Brain microvascular endothelial cell (primary cell): ENCODE results near the gene VSIG4.

ENCODE experiments used
- DNase-seq: peaks from one replicate; pipeline ENCODE4 v3.0.0-alpha.2; 2020
- H3K27ac ChIP-seq: fragments of 250-450 bp; sonication (Bioruptor Pico); 2 replicates; pipeline ENCODE4 v1.5.1; 2020; ENCODE audit warnings: mild to moderate bottlenecking, moderate library complexity
- H3K27me3 ChIP-seq: fragments of 250-450 bp; sonication (Bioruptor Pico); replicated peaks from 2 replicates; pipeline ENCODE4 v1.5.1; 2020; ENCODE audit warnings: mild to moderate bottlenecking
- H3K36me3 ChIP-seq: fragments of 250-450 bp; sonication (Bioruptor Pico); replicated peaks from 2 replicates; pipeline ENCODE4 v1.5.1; 2020; ENCODE audit warnings: mild to moderate bottlenecking
- H3K4me3 ChIP-seq: 2 replicates; pipeline ENCODE4 v1.5.1; 2011; ENCODE audit warnings: low read depth, mild to moderate bottlenecking, control low read depth, low read length, moderate library complexity
- CTCF ChIP-seq: IDR thresholded peaks from 2 replicates; pipeline ENCODE4 v1.5.1; 2011; ENCODE audit warnings: low read depth, mild to moderate bottlenecking, moderate library complexity, low read length, control low read depth, inconsistent platforms; ENCODE audit errors: missing control alignments
- in situ Hi-C: cut with HindIII; loops from 2 replicates; pipeline ENCODE4 v1.10.0; 2017; ENCODE audit warnings: low sequenced_read_pairs, low pct_ligation_motif_present

The VSIG4 gene

DNA sequence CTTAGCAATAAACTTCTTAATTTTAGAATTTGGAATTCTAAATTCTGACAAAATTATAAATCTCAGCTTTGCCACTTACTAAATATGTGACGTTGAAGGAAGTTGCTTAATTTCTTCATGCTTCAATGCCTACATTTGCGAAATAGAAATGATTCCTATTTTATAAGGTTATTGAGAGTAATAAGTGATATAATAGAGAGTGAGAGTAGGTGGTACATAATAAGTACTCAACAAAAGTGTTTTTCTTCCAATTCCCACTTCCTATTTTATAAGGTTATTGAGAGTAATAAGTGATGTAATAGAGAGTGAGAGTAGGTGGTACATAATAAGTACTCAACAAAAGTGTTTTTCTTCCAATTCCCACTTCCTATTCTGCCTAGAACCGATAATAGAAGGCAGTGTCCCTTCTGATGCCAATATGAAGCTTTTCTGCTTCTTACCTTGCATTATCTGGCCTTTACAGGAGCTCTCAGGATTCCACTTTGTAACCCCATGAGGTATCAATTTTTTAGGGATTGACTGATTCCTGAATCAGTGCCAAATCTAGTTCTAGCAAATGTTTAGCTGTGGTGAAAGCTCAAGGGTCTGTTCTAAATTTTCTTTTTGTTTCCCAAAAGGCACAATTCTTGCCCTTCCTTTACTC is 31.4 kb downstream of the VSIG4 start:
- no peaks in the 10 kb centered on the region for H3K27me3 ChIP-seq
- H3K36me3 ChIP-seq, result no peaks in the 10 kb centered on the region
- in situ Hi-C loops, result no loop called here
- DNase-seq, result no peak
- no peak for TF ChIP-seq CTCF
- no peak overlapping the region for H3K4me3 ChIP-seq
- H3K27ac ChIP-seq, result no peak overlapping the region

GRCh38 chrX:66007851-66008250 is 32.0 kb downstream of the VSIG4 start:
- Histone ChIP-seq H3K27ac (no peak overlapping the region), H3K27me3 (no peaks in the 10 kb centered on the region), H3K4me3 (no peak overlapping the region), H3K36me3 (no peaks in the 10 kb centered on the region)
- no peak for DNase-seq
- TF ChIP-seq CTCF, result no peak
- in situ Hi-C loops, result no loop called here

DNA sequence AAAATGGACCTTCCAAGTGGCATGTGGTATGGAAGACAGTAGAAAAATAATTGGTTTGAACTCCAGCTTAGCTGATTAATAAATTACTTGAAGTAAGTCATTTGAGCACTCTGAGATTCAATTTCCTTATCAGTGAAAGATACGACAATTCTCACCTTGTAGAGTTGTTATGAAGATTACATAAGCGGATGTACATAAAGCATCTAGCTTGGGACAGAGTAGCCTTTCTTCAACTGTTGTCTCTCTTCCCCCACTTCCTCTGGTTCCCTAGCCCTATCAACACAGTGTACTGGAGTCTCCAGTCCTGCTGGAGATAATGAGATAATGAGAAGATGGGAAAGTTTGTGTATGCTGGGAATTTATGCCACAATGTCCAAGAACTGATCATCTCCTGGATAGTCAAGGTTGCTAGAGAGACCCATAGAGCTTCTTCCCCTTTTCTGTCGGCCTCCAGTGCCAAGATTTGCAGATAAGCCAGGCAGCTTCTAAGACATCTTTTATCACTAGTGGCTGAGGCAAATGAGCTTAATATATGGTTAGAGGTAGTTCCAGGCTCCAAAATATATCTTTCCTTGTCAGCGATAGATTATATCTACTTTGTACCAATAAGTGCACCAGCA is 33.9 kb downstream of the VSIG4 start:
- TF ChIP-seq CTCF, result no peak
- in situ Hi-C loops, result no loop called here
- Histone ChIP-seq H3K36me3 (no peaks in the 10 kb centered on the region), H3K27ac (no peak overlapping the region), H3K27me3 (no peaks in the 10 kb centered on the region), H3K4me3 (no peak overlapping the region)
- no peak for DNase-seq

DNA sequence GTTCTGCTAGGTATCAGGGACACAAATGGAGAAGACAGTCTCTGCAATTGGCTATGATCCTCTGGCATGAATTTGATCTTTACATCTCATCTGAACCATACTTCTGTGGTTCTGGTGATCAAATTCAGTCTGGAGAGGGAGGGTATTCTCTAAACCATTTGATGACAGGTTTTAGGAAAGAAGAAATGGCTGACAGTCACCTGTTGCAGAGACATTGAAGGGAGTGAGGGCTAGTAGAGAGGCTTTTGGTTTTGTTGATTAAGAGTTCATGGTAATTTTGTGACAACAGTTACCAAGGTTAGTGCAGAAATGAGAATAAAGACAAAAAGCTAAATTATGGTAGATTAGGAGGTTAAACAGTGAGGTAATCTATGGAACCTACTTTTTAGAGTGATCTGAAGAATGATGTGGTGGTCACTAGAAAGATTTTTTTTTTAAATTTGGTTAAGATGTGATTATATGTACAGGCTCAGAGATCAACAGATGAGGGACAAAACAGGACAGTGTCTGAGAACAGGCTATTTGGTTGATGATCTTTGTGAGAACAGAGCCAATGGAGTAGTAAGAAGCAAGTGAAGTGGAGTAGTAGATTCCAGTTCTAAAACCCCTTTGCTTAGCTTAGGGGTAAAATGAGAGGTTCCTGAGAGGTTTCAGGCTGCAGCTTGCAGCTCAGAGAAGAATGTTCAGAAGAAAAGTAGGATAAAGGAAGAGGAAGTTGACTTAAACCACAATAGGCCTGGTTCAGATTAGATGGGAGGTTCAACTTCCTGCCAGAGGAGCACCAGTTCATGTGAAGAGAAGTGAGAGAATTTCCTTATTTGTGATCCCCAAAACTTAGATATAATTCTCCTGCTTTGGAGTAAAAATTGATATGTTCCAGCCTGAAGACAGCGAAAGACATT is 34.7 kb downstream of the VSIG4 start:
- Histone ChIP-seq H3K27ac (no peak overlapping the region), H3K27me3 (no peaks in the 10 kb centered on the region), H3K36me3 (no peaks in the 10 kb centered on the region), H3K4me3 (no peak overlapping the region)
- no peak for TF ChIP-seq CTCF
- in situ Hi-C loops, result no loop called here
- no peak for DNase-seq

DNA sequence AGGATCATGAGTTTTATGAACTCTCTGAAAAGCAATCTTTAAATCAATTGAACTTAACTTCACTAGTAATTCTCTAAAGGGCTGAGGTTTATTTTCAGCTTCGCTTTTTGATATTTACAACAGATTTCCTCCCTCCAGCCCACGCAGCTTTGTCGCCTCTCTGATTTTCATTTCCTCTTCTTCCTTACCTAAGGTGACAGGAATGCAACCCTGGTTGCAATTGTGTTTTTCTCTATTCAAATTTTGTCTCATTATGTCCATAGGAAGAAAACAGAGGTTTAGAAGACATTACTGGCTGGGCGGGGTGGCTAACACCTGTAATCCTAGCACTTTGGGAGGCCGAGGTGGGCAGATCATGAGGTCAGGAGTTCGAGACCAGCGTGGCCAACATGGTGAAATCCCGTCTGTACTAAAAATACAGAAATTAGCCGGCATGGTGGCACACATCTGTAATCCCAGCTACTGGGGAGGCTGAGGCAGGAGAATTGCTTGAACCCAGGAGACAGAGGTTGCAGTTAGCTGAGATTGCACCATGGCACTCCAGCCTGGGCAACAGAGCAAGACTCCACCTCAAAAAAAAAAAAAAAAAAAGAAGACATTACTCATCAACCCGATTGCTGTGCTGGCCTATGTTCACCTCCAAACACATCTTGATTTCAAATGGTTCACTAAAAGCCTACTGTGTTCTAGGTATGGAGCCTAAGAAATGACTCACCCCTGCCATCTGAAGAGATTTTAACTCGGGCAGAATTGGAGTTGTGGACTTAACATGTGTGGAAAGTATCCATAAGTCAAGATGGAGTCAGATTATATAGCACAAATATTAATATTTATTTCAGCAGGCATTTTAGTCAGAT is 36.8 kb downstream of the VSIG4 start:
- in situ Hi-C loops, result no loop called here
- no peak for DNase-seq
- TF ChIP-seq CTCF, result no peak
- no peak overlapping the region for H3K27ac ChIP-seq
- H3K27me3 ChIP-seq, result no peaks in the 10 kb centered on the region
- H3K4me3 ChIP-seq, result no peak overlapping the region
- H3K36me3 ChIP-seq, result no peaks in the 10 kb centered on the region
